ENCODE data around the gene KNDC1. TPM values are rescaled to one million over a fixed set of nuclear protein-coding genes. Genes with fewer than 3 reads are reported as not detected.

The KNDC1 gene
- total RNA-seq, 4 donors from 2014 or later: 0.19 to 0.59 (median 0.39) TPM

DNA sequence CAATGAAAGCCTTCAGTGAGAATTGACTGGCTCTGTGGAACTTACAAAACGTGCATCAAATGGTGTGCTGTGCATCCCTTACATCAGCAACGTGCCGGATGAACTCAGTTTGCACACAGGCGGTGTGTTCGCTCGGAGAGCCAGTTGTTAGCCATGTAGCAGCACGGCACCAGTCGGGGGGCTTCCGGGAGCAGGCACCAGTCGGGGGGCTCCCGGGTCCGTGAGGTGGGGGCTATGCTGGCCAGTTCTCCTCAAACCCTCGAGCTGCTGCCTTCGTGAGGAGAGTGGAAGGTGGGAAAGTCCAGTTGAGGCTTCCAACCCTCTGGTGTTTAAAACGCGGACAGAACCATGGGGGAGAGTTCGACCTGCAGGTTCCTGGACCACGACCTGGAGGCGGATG lies 35.1 kb downstream of the KNDC1 start:
- DNase-seq (ENCODE audit: low spot score in 2 of 2): no peak
- H3K4me3 ChIP-seq (ENCODE audit: low read depth, poor library complexity, severe bottlenecking): no peak overlapping the region
- no peak for TF ChIP-seq POLR2A (IDR thresholded peaks at IDR 0.05)
- TF ChIP-seq, protein P1, sequence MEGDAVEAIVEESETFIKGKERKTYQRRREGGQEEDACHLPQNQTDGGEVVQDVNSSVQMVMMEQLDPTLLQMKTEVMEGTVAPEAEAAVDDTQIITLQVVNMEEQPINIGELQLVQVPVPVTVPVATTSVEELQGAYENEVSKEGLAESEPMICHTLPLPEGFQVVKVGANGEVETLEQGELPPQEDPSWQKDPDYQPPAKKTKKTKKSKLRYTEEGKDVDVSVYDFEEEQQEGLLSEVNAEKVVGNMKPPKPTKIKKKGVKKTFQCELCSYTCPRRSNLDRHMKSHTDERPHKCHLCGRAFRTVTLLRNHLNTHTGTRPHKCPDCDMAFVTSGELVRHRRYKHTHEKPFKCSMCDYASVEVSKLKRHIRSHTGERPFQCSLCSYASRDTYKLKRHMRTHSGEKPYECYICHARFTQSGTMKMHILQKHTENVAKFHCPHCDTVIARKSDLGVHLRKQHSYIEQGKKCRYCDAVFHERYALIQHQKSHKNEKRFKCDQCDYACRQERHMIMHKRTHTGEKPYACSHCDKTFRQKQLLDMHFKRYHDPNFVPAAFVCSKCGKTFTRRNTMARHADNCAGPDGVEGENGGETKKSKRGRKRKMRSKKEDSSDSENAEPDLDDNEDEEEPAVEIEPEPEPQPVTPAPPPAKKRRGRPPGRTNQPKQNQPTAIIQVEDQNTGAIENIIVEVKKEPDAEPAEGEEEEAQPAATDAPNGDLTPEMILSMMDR (IDR thresholded peaks at IDR 0.05): no peak
- 80 to 89% methylated on average over 18 to 19 of the region's 19 CpGs for WGBS, 2 donors
- intact Hi-C loops (cut with DNase I; ENCODE audit: low total_unique reads): no loop called here

DNA sequence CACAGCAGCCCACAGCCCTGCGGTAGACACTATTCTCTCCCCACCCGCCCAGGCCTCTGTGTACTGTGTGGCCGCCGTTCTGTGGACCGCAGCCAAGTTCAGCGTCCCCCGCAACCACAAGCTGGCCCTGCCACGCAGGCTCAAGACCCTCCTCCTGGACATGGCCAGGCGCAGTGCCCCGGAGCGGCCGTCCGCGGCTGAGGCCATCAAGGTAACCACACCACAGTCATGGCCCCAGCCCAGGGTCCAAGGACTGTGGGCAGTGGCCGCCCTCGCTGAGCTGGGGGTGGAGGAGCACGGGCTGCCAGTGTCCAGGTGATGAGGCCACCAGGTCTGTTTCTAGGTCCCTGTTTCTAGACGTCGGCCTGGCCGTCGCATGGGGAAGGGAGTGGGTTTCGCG lies 35.6 kb downstream of the KNDC1 start:
- H3K4me3 ChIP-seq (ENCODE audit: low read depth, poor library complexity, severe bottlenecking): no peak overlapping the region
- no peak for TF ChIP-seq POLR2A (IDR thresholded peaks at IDR 0.05)
- TF ChIP-seq, protein P1 (IDR thresholded peaks at IDR 0.05): no peak
- WGBS, 2 donors: 90 to 91% methylated on average over 10 to 16 of the region's 23 CpGs
- intact Hi-C loops (cut with DNase I; ENCODE audit: low total_unique reads): no loop called here
- no peak for DNase-seq (ENCODE audit: low spot score in 2 of 2)

DNA sequence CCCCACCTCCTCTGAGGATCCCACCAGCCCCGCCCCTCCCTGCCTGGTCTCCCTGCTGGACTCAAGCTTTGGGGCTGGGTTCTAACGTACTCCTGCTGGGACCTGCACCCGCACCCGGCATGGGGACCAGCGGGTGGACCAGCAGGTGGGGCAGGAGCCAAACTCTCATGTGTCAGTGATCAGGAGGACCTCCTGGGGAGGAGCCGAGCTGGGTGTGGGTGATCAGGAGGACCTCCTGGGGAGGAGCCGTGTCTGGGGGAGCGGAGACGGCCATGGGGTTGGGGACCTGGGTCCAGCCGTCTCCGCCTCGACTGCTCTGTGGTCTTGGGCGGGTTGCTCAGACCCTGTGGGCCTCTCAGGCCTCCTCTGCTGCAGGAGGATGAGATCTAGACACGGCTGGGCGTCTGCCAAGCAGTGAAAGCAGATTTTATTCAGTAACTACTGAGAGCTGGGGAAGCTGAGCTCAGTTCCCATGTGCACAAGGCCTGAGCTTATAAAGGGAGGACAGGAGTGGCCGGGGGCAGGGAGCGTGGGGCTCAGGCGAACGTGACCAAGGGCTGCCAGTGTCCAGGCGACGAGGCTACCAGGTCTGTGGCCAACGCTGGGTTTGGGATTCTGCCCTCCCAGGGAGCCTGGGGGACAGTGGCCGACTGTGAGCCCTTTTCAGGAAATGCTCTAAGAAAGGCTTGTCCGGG lies 36.3 kb downstream of the KNDC1 start:
- no peak for TF ChIP-seq POLR2A (IDR thresholded peaks at IDR 0.05)
- TF ChIP-seq, protein P1 (IDR thresholded peaks at IDR 0.05): no peak
- DNase-seq (ENCODE audit: low spot score in 2 of 2): no peak
- H3K4me3 ChIP-seq (ENCODE audit: low read depth, poor library complexity, severe bottlenecking): no peak overlapping the region
- WGBS, 2 donors: 76 to 79% methylated on average over 19 to 24 of the region's 24 CpGs
- intact Hi-C loops (cut with DNase I; ENCODE audit: low total_unique reads): no loop called here

DNA sequence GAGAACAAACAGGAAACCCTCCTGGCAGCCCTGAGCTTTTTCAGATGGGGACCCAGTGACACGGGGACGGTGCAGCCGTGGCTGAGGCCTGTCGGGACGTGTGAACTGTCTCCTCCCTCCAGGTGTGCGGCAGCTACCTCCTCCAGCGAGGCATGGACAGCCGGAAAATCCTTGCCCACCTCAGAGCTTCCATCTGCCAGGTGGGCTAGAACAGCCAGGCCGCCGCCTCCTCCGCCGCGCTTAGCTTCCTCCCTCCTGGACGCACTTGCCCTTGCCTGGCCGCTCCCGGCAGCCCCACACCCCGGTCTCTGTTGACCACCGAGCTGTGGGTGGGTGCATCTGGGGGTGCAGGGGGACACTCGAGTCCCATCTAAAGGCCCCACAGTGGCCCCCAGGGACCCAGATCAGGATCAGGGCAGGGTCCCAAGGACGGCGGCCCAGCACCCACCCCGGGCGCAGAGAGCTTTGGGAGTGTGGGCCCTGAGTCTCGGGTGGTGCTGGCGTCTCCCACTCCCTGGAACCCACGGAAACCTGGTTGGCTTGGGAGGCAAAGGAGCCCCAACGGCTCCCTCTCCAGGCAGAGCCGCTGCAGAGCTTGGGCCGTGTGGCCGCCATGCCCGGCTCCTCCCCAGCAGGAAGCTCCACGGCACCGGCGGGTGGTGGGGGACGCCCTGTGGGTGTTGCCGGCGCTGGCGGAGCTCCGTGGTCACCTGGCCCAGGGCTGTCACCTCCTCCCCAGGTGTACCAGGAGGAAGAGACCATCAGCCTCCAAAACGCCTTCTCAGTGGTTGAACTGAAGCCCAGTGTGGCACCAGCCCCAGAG lies 37.1 kb downstream of the KNDC1 start:
- intact Hi-C loops (cut with DNase I; ENCODE audit: low total_unique reads): no loop called here
- H3K4me3 ChIP-seq (ENCODE audit: low read depth, poor library complexity, severe bottlenecking): no peak overlapping the region
- 76 to 78% methylated on average over 23 to 25 of the region's 40 CpGs for WGBS, 2 donors
- TF ChIP-seq POLR2A (IDR thresholded peaks at IDR 0.05): no peak
- TF ChIP-seq, protein P1 (IDR thresholded peaks at IDR 0.05): no peak
- DNase-seq (ENCODE audit: low spot score in 2 of 2): no peak

DNA sequence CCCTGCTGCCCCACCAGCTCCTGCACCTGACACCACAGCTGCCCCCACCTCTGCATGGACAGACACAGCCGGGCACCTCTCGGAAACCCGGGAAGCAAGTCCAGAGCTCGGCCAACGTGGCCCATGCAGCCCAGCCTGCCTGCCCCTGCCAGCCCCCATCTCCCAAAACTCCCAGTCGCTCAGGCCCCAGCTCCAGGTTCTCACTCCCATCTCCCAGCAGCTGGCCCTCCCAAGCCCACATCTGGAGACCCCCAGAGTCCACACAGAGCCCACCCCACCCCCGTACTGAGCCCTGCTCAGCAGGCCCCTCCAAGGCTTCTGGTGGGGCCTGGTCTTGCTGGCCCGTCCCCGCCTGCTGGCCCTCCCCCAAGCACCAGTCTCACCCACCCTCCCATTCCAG lies 37.8 kb downstream of the KNDC1 start:
- WGBS, 2 donors: 82 to 83% methylated on average over 7 to 9 of the region's 9 CpGs
- H3K4me3 ChIP-seq (ENCODE audit: low read depth, poor library complexity, severe bottlenecking): no peak overlapping the region
- no peak for TF ChIP-seq POLR2A (IDR thresholded peaks at IDR 0.05)
- TF ChIP-seq, protein P1 (IDR thresholded peaks at IDR 0.05): no peak
- intact Hi-C loops (cut with DNase I; ENCODE audit: low total_unique reads): no loop called here
- no peak for DNase-seq (ENCODE audit: low spot score in 2 of 2)
